Effector memory CD4-positive, alpha-beta T cell (primary cell): Measurements from ENCODE around the gene VASN.

Source experiments
- DNase-seq, 3 donors: peaks; one replicate each; pipeline ENCODE4 v3.0.0-alpha.2; 2020
- H3K27ac ChIP-seq: 2 replicates; pipeline ENCODE4 v1.7.0; 2013; ENCODE audit warnings: mild to moderate bottlenecking, low read length, moderate library complexity; ENCODE audit not compliant: insufficient read depth, poor library complexity, severe bottlenecking
- H3K27me3 ChIP-seq: replicated peaks from 2 replicates; pipeline ENCODE4 v1.7.0; 2013; ENCODE audit warnings: mild to moderate bottlenecking, low read length; ENCODE audit not compliant: insufficient read depth, control insufficient read depth, poor library complexity, severe bottlenecking
- H3K36me3 ChIP-seq: 2 replicates; pipeline ENCODE4 v1.7.0; 2013; ENCODE audit warnings: mild to moderate bottlenecking, low read length, moderate library complexity; ENCODE audit not compliant: control insufficient read depth, insufficient read depth
- H3K4me1 ChIP-seq: 2 replicates; pipeline ENCODE4 v1.7.0; 2013; ENCODE audit warnings: low read length, mild to moderate bottlenecking; ENCODE audit not compliant: control insufficient read depth, insufficient read depth, poor library complexity, severe bottlenecking
- H3K4me3 ChIP-seq: 2 replicates; pipeline ENCODE4 v1.7.0; 2013; ENCODE audit warnings: low read length, low read depth, mild to moderate bottlenecking; ENCODE audit not compliant: insufficient read depth, poor library complexity, severe bottlenecking
- H3K9me3 ChIP-seq: 2 replicates; pipeline ENCODE4 v1.7.0; 2013; ENCODE audit warnings: mild to moderate bottlenecking, low read length, moderate library complexity; ENCODE audit not compliant: control insufficient read depth

Gene VASN

DNA sequence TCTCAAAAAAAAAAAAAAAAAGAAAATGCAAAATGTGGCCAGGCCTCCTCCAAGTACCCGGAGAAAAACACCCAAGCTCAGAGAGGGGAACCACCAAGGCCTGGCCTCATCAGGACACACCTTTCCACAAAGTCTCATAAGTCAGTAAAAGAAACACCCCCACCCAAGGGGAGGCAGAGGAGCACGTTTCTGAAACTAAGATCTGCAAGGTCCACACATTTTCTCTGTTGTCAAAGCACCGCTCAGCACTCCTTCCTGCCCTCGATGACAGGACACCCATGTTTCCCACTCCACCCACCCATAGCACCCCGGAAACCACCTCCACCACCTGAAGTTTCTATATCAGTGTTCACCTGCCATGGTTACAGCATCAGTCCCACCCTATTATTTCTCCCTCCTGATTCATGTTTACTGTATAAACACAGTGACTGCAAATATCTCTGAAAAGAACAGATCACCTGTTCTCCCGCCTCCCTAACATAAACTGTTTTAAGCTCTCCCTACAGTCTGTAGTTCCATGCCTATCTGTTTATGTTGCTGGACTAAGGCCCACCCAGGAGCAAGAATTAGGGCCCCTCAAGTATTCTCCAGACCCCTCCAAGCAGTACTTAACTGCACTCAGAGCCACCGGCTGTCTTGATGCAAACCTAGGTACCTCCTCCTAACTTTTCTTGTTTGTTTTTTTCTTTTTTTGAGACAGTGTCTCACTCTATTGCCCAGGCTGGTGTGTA is 42.7 kb downstream of the VASN start:
- Histone ChIP-seq H3K9me3 (no peaks in the 10 kb centered on the region), H3K4me3 (peak overlapping the region; percentile 81), H3K27me3 (no peaks in the 10 kb centered on the region), H3K36me3 (peaks cover 39% of the 10 kb centered on the region), H3K27ac (peak overlapping the region; percentile 99), H3K4me1 (peaks cover 29% of the 10 kb centered on the region)
- DNase-seq = peak; percentile 78 to 84 (median 83)

DNA sequence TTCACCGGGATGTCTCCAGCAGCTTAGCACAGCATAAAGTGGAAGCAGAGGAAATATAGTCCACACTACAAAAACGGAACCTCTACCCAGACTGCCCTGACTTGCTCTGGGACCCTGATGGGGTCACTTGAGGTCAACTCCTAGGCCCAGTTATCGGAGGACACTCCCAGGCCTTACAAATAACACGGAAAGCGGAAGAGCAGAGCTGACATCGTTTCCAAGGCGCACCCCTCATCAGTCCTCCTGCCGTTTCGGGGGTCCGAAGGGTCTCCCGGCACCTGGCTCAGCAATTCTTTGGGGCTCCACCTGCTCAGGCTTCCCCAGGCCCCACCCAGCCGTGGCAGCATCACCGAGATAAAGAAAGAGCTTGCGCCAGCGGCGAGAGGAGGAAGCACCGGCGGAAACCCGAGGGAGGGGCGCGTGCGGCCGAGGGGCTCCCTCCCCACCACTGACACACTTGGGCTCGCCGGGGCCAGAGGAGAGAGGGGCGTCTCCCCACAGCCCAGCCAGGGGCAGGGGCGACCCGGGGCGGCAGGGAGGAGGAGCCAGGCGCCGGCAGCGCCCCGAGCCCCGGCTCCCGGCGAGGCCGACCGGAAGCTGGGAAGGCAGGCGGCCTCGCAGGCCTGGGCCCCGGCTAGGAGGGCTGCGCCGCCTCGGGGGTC is 44.0 kb downstream of the VASN start:
- H3K9me3 ChIP-seq = no peaks in the 10 kb centered on the region
- no peaks in the 10 kb centered on the region for H3K27me3 ChIP-seq
- peak; percentile 51 to 58 (median 54) for DNase-seq
- peaks cover 29% of the 10 kb centered on the region for H3K4me1 ChIP-seq
- peak overlapping the region; percentile 99 for H3K27ac ChIP-seq
- H3K4me3 ChIP-seq = peak overlapping the region; percentile 81
- H3K36me3 ChIP-seq = peaks cover 27% of the 10 kb centered on the region

DNA sequence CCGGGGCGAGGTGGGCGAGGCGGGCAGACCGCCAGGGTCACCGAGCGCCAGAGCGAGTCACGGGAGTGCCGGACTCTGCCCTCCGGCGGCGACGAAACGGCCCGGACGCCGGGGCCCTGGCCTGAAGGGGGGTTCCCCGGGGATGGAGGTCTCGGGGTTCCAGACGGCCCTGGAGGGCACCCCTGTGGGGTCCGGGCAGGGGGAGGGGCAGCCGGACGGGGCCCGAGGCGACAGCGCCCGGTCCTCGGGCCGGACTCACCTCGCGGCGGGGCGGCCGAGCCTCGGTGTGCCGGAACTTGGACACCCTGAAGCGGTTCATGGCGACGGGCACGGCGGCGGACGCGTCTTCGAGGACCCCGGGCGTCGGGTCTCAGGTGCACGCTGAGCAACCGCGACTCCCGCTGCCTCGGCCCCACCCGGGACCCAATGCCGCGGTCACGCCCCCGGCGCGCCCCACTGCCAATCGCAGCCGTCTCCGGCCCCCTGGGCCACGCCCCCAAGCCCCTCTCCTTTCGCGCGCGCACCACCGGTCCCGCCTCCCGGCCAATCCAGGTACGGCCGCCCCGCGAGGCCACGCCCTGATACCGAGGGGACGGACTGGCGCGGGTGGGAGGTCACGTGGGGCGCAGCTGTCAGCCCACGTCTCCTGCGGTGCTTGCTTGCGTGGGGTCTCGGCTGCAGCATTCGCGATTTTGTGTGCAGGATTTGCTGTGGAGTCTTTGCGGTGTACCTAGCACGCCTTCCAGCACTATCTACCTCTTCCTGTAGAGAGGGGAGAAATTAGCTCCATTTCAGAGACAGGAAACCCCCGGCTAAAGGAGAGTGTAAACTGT is 44.8 kb downstream of the VASN start, which contains the start of gene CORO7:
Gene CORO7, minus strand, starts transcription at position 397 of the 833 bp plus-strand sequence. Its CDS starts 78 bp downstream, at position 319.
- Histone ChIP-seq H3K4me1 (peaks cover 29% of the 10 kb centered on the region), H3K4me3 (peak within 1 kb of the TSS; percentile 81)

DNA sequence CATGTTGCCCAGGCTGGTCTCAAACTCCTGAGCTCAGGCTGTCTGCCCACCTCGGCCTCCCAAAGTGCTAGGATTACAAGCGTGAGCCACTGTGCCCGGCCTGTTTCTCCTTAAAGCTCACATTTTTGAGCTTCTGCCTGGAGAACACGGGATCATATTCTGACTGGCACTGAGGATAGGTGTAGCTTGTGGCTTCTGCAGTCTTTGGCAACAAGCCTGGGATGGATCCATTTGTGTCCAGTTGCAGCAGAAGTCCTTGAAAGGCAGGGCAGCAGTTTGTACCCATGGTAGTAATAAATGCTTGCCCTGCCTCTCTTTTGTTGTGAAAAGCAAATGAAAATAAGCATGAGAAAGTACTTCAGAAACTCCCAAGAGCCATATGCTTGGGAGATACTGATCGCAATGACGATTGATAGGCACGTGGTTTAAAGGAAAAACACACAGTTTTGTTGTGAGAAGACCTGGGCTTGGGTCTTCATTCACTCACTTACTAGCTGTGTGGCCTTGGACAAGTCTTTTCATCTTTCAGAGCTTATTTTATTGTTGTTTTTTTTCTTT is 47.8 kb downstream of the VASN start:
- DNase-seq = no peak
- Histone ChIP-seq H3K27ac (no peak overlapping the region), H3K9me3 (no peaks in the 10 kb centered on the region), H3K4me1 (peaks cover 14% of the 10 kb centered on the region), H3K4me3 (no peak overlapping the region), H3K36me3 (no peaks in the 10 kb centered on the region), H3K27me3 (no peaks in the 10 kb centered on the region)

More for the DNA sequence above, 44.8 kb downstream of the VASN start, which contains the start of gene CORO7:
- peak; percentile 98 to 99 (median 99) for DNase-seq
- Histone ChIP-seq H3K27me3 (no peaks in the 10 kb centered on the region), H3K9me3 (no peaks in the 10 kb centered on the region), H3K36me3 (peaks cover 20% of the 10 kb centered on the region), H3K27ac (peak within 1 kb of the TSS; percentile 99)

DNA sequence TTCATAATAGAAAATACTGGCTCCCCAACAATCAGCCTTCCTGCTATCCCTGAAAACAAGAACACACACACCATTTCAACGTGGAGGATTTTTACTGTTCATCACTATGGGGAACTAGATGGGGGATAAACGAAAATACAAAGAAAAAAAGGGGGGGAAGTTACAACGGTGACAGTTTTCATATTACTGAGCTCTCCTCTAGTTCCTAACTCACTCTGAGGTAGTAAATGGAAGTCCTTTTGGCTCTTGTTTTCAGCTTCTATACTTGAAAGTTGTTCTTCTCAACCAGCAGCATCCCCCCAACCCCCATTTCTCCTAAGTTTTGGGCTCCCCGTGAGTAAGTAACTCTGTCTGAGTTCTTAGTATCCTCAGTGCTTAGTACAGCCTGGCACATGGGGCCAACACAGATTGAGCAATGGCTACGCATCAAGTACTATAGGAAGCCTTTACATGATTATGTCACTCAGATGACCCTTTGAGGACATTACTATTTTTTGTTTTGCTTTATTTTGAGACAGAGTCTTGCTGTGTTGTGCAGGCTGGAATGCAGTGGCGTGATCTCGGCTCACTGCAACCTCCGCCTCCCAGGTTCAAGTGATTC is 49.0 kb downstream of the VASN start:
- Histone ChIP-seq H3K36me3 (no peaks in the 10 kb centered on the region), H3K4me3 (no peak overlapping the region), H3K9me3 (no peaks in the 10 kb centered on the region), H3K4me1 (peaks cover 13% of the 10 kb centered on the region), H3K27me3 (no peaks in the 10 kb centered on the region), H3K27ac (no peak overlapping the region)
- no peak for DNase-seq

DNA sequence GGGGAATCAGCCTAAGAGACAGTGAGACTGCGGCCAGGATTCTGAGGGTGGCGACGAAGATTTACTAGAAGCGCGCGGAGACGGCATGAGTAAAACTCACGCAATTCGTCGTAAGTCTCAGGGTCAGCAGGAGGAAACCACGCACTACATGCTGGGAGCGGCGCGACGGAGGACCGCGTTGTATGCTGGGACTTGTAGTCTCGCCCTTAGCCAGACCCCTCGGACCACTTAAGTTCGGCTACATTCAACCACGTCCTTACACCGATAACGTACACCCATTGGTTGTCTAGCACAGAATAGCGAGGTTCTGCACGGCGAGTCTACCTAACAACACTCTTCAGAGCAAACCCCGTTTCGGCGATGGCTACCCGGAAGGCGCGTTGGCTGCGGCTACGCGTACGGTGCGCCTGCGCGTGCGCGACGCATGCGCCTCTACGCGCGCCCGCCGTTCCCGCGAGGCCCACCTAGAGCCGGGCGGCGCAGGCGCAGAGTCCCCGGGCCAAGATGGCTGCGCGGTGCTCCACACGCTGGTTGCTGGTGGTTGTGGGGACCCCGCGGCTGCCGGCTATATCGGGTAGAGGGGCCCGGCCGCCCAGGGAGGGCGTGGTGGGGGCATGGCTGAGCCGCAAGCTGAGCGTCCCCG is 53.9 kb downstream of the VASN start, which contains the start of gene DNAJA3:
Gene DNAJA3, plus strand, starts transcription at position 491 of the 643 bp plus-strand sequence. Its CDS starts 14 bp downstream, at position 505.
- Histone ChIP-seq H3K27me3 (no peaks in the 10 kb centered on the region), H3K27ac (peak within 1 kb of the TSS; percentile 99), H3K9me3 (no peaks in the 10 kb centered on the region), H3K4me1 (peaks cover 16% of the 10 kb centered on the region), H3K4me3 (peak within 1 kb of the TSS; percentile 94), H3K36me3 (no peaks in the 10 kb centered on the region)
- peak; percentile 84 to 88 (median 84) for DNase-seq

DNA sequence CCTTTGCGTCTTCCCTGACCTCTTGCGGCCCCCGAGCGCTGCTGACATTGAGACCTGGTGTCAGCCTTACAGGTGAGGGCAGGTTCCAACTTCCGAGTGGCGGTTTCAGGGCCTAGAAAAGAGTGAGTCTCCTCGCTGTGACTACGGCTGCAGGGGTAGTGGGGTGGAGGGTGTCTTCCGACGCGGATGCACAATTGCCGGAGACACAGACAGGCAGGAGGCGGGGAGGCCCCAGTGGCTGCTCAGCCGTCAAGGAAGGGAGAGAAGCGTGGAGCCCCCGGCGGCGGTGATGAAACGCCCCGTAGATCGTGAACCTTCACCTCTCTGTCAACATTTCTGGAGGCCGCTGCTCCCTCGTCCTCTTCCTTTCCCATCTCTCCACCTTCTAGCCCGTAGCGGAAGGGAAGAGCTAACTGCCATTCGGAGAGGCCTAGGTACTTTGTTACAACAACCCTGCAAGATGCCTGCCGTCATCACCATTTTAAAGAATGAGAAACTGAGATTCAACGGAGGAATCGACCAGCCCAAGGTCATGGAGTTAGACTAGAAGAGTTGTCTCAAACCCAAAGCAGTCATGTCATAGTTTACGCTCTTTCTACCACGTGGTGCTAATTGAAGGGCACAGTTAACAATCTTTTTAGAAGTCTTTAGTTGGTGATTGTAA is 54.5 kb downstream of the VASN start:
- peak overlapping the region; percentile 94 for H3K4me3 ChIP-seq
- no peaks in the 10 kb centered on the region for H3K9me3 ChIP-seq
- H3K36me3 ChIP-seq = peaks cover 3% of the 10 kb centered on the region
- no peak for DNase-seq
- H3K27me3 ChIP-seq = no peaks in the 10 kb centered on the region
- H3K4me1 ChIP-seq = peaks cover 16% of the 10 kb centered on the region
- H3K27ac ChIP-seq = peak overlapping the region; percentile 99

DNA sequence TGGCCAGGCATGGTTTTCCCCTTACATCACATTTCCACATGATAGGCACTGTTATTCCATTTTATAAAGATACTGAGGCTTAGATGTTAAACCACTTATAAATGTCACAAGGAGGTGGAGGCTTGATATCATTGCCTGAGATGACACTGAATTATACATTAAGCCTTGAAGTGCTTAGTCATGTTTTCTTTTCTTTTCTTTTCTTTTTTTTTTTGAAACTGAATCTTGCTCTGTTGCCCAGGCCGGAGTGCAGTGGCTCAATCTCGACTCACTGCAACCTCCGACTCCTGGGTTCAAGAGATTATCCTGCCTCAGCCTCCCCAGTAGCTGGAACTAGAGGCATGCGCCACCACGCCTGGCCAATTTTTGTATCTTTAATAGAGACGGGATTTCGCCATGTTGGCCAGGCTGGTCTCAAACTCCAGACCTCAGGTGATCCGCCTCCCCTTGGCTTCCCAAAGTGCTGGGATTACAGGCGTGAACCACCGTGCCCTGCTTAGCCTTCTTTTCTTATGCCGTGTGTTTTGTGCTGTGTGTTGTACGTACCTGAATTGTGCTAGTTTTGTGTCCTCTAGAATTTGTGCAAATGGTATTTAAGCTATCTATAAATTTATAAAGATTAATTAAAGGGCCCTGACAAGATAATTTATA is 55.2 kb downstream of the VASN start:
- DNase-seq = no peak
- Histone ChIP-seq H3K9me3 (no peaks in the 10 kb centered on the region), H3K36me3 (peaks cover 10% of the 10 kb centered on the region), H3K4me1 (peaks cover 16% of the 10 kb centered on the region), H3K27ac (peak overlapping the region; percentile 99), H3K4me3 (no peak overlapping the region), H3K27me3 (no peaks in the 10 kb centered on the region)
